Measurements from ENCODE around the gene AHCYL2.

AHCYL2 gene

DNA sequence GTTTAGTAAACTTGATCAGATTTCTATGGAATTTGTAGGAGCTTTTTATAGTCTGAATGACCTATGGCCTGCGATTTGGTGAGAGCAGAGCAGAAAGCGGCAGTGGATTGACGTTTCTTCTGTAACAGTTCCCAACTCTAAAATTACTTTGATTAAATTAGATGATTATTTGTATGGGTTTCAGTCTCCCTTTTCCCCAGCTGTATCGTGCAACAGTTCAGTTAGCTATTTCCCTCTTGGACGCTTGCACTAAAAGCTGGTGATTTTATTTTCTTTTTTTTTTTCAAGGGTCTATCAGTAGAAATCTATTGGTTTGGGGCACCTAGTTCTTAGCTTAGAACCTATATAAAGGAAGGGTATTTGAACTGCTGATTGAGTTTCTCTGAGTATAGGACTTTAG, 6.8 kb downstream of the AHCYL2 start:
- Histone ChIP-seq H3K9me3 (ENCODE audit: severe bottlenecking) (no peaks in the 10 kb centered on the region), H3K27me3 (ENCODE audit: insufficient read depth, low read depth, severe bottlenecking) (no peaks in the 10 kb centered on the region), H3K27ac (no peak overlapping the region), H3K36me3 (no peaks in the 10 kb centered on the region), H3K4me3 (ENCODE audit: low read depth, low read length) (no peak overlapping the region)
- TF ChIP-seq, protein P1, sequence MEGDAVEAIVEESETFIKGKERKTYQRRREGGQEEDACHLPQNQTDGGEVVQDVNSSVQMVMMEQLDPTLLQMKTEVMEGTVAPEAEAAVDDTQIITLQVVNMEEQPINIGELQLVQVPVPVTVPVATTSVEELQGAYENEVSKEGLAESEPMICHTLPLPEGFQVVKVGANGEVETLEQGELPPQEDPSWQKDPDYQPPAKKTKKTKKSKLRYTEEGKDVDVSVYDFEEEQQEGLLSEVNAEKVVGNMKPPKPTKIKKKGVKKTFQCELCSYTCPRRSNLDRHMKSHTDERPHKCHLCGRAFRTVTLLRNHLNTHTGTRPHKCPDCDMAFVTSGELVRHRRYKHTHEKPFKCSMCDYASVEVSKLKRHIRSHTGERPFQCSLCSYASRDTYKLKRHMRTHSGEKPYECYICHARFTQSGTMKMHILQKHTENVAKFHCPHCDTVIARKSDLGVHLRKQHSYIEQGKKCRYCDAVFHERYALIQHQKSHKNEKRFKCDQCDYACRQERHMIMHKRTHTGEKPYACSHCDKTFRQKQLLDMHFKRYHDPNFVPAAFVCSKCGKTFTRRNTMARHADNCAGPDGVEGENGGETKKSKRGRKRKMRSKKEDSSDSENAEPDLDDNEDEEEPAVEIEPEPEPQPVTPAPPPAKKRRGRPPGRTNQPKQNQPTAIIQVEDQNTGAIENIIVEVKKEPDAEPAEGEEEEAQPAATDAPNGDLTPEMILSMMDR (IDR thresholded peaks at IDR 0.05; ENCODE audit: low read depth, low read length) = no peak
- no peak for DNase-seq

DNA sequence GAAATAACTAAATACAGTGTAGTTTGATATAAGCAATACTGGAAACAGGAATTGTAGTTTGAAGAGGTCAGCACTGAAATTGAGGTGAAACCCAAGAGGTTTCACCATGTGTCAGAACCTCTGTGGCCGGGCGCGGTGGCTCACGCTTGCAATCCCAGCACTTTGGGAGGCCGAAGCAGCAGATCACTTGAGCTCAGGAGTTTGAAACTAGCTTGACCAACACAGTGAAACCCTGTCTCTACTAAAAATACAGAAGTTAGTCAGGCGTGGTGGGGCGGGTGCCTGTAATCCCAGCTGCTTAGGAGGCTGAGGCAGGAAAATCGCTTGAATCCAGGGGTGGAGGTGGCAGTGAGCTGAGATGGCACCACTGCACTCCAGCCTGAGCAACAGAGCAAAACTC, 13.7 kb downstream of the AHCYL2 start:
- Histone ChIP-seq H3K9me3 (ENCODE audit: severe bottlenecking) (no peaks in the 10 kb centered on the region), H3K27me3 (ENCODE audit: insufficient read depth, low read depth, severe bottlenecking) (no peaks in the 10 kb centered on the region), H3K27ac (no peak overlapping the region), H3K4me3 (ENCODE audit: low read depth, low read length) (no peak overlapping the region), H3K36me3 (no peaks in the 10 kb centered on the region)
- DNase-seq = peak; percentile 18
- TF ChIP-seq, protein P1 (IDR thresholded peaks at IDR 0.05; ENCODE audit: low read depth, low read length) = no peak

DNA sequence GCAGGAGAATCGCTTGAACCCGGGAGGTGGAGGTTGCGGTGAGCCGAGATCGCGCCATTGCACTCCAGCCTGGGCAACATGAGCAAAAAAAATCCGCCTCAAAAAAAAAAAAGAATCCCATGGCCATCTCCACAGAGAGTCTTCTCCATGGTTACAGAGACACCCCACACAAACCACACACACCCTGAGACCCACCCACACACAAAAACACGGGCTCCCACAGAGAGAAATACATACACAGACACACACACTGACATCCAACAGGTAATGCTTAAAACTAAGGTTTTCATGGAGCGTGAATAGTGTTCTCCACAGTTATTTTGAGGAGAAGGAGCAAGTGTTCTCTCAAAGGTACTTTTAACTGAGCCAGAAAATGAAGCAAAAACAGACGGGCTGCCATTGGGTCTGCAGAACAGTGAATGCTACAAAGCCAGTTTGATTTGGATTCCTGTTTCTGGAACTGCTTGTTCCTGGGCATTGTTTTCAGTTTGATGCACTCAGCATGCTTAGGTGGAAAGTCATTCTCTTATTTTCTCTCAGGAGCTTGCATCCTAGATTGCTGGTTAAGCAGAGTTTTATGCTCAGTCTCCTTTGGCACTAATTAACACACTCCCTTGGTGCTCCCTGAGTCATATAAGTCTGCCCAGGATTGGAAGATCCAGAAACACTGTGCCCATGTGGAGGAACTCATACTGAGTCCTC, 15.4 kb downstream of the AHCYL2 start:
- Histone ChIP-seq H3K4me3 (ENCODE audit: low read depth, low read length) (no peak overlapping the region), H3K36me3 (no peaks in the 10 kb centered on the region), H3K27ac (no peak overlapping the region), H3K9me3 (ENCODE audit: severe bottlenecking) (no peaks in the 10 kb centered on the region), H3K27me3 (ENCODE audit: insufficient read depth, low read depth, severe bottlenecking) (no peaks in the 10 kb centered on the region)
- DNase-seq = no peak
- TF ChIP-seq, protein P1 (IDR thresholded peaks at IDR 0.05; ENCODE audit: low read depth, low read length) = no peak

GRCh38 chr7:129244220-129244619, 19.4 kb downstream of the AHCYL2 start:
- no peaks in the 10 kb centered on the region for H3K9me3 ChIP-seq (ENCODE audit: severe bottlenecking)
- H3K27ac ChIP-seq = no peak overlapping the region
- DNase-seq = no peak
- no peak overlapping the region for H3K4me3 ChIP-seq (ENCODE audit: low read depth, low read length)
- no peaks in the 10 kb centered on the region for H3K36me3 ChIP-seq
- H3K27me3 ChIP-seq (ENCODE audit: insufficient read depth, low read depth, severe bottlenecking) = no peaks in the 10 kb centered on the region
- TF ChIP-seq, protein P1 (IDR thresholded peaks at IDR 0.05; ENCODE audit: low read depth, low read length) = no peak

DNA sequence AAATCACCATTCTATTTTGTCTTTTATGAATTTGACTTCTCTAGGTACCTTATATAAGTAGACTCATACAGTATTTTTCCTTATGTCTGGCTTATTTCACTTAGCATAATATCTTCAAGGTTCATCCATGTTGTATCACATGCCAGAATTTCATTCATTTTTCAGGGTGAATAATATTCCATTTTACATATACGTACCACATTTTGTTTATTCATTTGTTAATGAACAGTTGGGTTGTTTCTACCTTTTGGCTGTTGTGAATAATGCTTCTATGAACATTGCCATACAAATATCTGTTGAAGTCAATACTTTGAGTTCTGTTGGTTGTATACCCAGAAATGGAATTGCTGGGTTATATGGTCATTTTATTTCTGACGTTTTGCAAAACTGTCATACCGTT, 20.7 kb downstream of the AHCYL2 start:
- Histone ChIP-seq H3K9me3 (ENCODE audit: severe bottlenecking) (no peaks in the 10 kb centered on the region), H3K27me3 (ENCODE audit: insufficient read depth, low read depth, severe bottlenecking) (no peaks in the 10 kb centered on the region), H3K27ac (no peak overlapping the region), H3K4me3 (ENCODE audit: low read depth, low read length) (no peak overlapping the region), H3K36me3 (no peaks in the 10 kb centered on the region)
- no peak for DNase-seq
- TF ChIP-seq, protein P1 (IDR thresholded peaks at IDR 0.05; ENCODE audit: low read depth, low read length) = no peak

- no peaks in the 10 kb centered on the region for H3K9me3 ChIP-seq (ENCODE audit: severe bottlenecking)
- H3K27me3 ChIP-seq (ENCODE audit: insufficient read depth, low read depth, severe bottlenecking) = no peaks in the 10 kb centered on the region
- no peak overlapping the region for H3K4me3 ChIP-seq (ENCODE audit: low read depth, low read length)
- no peak for DNase-seq
- H3K27ac ChIP-seq = no peak overlapping the region
- no peaks in the 10 kb centered on the region for H3K36me3 ChIP-seq
- TF ChIP-seq, protein P1 (IDR thresholded peaks at IDR 0.05; ENCODE audit: low read depth, low read length) = no peak
Observed at GRCh38 chr7:129247087-129247486, 22.3 kb downstream of the AHCYL2 start.
